WERI-Rb-1 (cell line): ENCODE data around the gene TMEM117.

Experiments
- DNase-seq: peaks from one replicate; pipeline ENCODE4 v3.0.0-alpha.2; 2020
- H3K27ac ChIP-seq: fragments of 250-450 bp; sonication (Bioruptor Pico); 2 replicates; pipeline ENCODE4 v1.5.1; 2020; ENCODE audit warnings: mild to moderate bottlenecking, moderate library complexity
- H3K27me3 ChIP-seq: fragments of 250-450 bp; sonication (Bioruptor Pico); 2 replicates; pipeline ENCODE4 v1.5.1; 2021; ENCODE audit warnings: mild to moderate bottlenecking, low read depth, moderate library complexity; ENCODE audit not compliant: insufficient read depth, severe bottlenecking
- H3K36me3 ChIP-seq: fragments of 250-450 bp; sonication (Bioruptor Pico); 2 replicates; pipeline ENCODE4 v1.5.1; 2020; ENCODE audit warnings: mild to moderate bottlenecking, moderate library complexity
- H3K4me3 ChIP-seq: 2 replicates; pipeline ENCODE4 v1.5.1; 2011; ENCODE audit warnings: low read depth, mild to moderate bottlenecking, control low read depth, low read length
- H3K9me3 ChIP-seq: fragments of 250-450 bp; sonication (Bioruptor Pico); 2 replicates; pipeline ENCODE4 v1.5.1; 2021; ENCODE audit warnings: mild to moderate bottlenecking, moderate library complexity; ENCODE audit not compliant: severe bottlenecking
- TF ChIP-seq, protein P1 (sequence below): IDR thresholded peaks from 2 replicates; pipeline ENCODE4 v1.5.1; 2011; ENCODE audit warnings: low read depth, mild to moderate bottlenecking, control low read depth, inconsistent platforms, low read length

The TMEM117 gene

GRCh38 chr12:44385964-44386363 lies 550.1 kb downstream of the TMEM117 start:
- no peak for DNase-seq
- no peaks in the 10 kb centered on the region for H3K27me3 ChIP-seq
- TF ChIP-seq, protein P1, sequence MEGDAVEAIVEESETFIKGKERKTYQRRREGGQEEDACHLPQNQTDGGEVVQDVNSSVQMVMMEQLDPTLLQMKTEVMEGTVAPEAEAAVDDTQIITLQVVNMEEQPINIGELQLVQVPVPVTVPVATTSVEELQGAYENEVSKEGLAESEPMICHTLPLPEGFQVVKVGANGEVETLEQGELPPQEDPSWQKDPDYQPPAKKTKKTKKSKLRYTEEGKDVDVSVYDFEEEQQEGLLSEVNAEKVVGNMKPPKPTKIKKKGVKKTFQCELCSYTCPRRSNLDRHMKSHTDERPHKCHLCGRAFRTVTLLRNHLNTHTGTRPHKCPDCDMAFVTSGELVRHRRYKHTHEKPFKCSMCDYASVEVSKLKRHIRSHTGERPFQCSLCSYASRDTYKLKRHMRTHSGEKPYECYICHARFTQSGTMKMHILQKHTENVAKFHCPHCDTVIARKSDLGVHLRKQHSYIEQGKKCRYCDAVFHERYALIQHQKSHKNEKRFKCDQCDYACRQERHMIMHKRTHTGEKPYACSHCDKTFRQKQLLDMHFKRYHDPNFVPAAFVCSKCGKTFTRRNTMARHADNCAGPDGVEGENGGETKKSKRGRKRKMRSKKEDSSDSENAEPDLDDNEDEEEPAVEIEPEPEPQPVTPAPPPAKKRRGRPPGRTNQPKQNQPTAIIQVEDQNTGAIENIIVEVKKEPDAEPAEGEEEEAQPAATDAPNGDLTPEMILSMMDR = no peak
- no peak overlapping the region for H3K4me3 ChIP-seq
- H3K36me3 ChIP-seq = no peaks in the 10 kb centered on the region
- H3K27ac ChIP-seq = peak overlapping the region; percentile 72
- no peaks in the 10 kb centered on the region for H3K9me3 ChIP-seq

GRCh38 chr12:44387581-44387980 lies 551.7 kb downstream of the TMEM117 start:
- Histone ChIP-seq H3K9me3 (no peaks in the 10 kb centered on the region), H3K36me3 (no peaks in the 10 kb centered on the region), H3K4me3 (no peak overlapping the region), H3K27me3 (no peaks in the 10 kb centered on the region), H3K27ac (no peak overlapping the region)
- DNase-seq = no peak
- TF ChIP-seq, protein P1 = no peak

DNA sequence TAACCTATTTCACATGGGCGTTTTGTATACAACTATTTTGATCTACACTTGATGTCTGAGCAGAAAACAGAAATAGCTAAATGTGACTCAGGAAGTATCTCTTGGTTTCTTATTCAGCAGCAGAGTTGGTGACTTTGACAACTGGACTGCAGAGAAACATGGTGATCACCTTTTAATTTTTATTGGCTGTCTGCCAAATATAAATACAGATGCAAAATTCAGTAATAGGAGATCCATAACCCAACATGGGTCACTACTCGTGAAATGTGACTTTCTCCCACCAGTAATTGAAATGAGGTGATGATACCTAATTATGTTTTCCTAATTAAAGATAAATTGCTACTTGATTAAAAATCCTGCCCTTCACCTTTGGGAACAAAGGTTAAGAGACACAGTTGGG lies 553.2 kb downstream of the TMEM117 start:
- TF ChIP-seq, protein P1 = no peak
- Histone ChIP-seq H3K36me3 (no peaks in the 10 kb centered on the region), H3K27me3 (no peaks in the 10 kb centered on the region), H3K27ac (no peak overlapping the region), H3K4me3 (no peak overlapping the region), H3K9me3 (no peaks in the 10 kb centered on the region)
- no peak for DNase-seq

DNA sequence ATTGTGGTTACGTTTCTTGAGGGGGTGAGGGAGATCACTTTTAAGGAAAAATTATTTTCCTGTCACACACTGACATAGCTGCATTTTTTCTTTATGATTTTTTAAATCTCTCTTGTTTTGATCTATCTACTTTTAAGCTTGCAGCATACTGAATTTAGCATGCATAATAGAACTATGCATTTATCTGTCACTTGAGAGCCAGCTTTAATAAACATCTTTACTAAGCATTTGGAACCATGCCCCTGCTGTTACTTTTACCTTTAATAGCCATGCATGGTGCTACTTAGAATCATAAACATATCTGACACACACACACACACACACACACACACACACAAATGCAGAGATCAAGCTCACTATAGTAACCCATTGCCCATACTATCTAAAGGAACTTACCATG lies 554.0 kb downstream of the TMEM117 start:
- TF ChIP-seq, protein P1 = no peak
- DNase-seq = no peak
- Histone ChIP-seq H3K36me3 (no peaks in the 10 kb centered on the region), H3K27ac (no peak overlapping the region), H3K4me3 (no peak overlapping the region), H3K27me3 (no peaks in the 10 kb centered on the region), H3K9me3 (no peaks in the 10 kb centered on the region)

GRCh38 chr12:44397631-44398030 lies 561.8 kb downstream of the TMEM117 start:
- TF ChIP-seq, protein P1 = no peak
- Histone ChIP-seq H3K9me3 (no peaks in the 10 kb centered on the region), H3K36me3 (no peaks in the 10 kb centered on the region), H3K4me3 (no peak overlapping the region), H3K27ac (no peak overlapping the region), H3K27me3 (no peaks in the 10 kb centered on the region)
- no peak for DNase-seq

GRCh38 chr12:44403185-44403584 lies 567.3 kb downstream of the TMEM117 start:
- Histone ChIP-seq H3K36me3 (no peaks in the 10 kb centered on the region), H3K9me3 (no peaks in the 10 kb centered on the region), H3K4me3 (no peak overlapping the region), H3K27ac (no peak overlapping the region), H3K27me3 (no peaks in the 10 kb centered on the region)
- TF ChIP-seq, protein P1 = no peak
- DNase-seq = no peak
